ENCODE results near the gene IDH1. TPM values are rescaled to one million over a fixed set of nuclear protein-coding genes. Genes with fewer than 3 reads are reported as not detected.

IDH1 gene
- total and polyA plus RNA-seq, 2 of the 13 experiments (the other 11 are each of a cell fraction or from before 2014, with no cell fraction given), result 312 to 1,077 TPM

DNA sequence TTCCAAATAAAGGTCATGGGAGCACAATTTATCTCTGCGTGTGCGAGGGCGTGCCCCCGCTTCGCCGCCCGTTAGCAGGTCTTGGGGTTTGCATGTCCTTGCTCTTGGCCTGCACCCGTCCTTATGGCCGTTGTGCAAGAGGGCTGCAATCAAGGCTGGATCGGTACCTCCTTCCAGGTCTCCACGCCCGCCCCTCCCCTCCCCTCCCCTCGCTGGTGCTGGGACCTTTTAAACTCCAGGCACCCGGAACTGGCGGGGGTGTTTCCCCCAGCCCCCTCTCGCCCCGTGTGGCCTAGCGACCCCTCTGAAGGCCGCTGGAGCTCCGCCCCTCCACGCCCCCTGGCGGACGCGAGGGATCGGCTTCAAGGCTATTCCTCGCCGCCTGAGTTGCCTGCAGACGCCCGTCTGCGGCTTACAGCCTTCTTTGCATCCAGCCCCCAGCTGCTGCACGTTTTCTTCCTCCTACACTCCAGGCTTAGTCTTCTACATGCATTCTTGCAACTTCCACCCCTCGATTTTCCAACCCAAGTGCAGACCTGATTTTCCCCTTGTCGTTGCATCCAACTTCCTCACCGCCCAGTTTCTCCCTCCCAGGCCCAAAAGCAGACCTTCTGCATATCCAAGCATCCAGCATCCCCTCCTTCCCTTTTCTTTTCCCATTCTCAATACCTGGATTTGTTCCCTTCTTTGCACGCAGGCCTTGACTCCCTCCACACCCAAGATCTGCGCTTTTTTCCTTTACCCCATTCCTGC lies 577 bp downstream of the IDH1 start (continued):
- TF ChIP-seq, protein P1, sequence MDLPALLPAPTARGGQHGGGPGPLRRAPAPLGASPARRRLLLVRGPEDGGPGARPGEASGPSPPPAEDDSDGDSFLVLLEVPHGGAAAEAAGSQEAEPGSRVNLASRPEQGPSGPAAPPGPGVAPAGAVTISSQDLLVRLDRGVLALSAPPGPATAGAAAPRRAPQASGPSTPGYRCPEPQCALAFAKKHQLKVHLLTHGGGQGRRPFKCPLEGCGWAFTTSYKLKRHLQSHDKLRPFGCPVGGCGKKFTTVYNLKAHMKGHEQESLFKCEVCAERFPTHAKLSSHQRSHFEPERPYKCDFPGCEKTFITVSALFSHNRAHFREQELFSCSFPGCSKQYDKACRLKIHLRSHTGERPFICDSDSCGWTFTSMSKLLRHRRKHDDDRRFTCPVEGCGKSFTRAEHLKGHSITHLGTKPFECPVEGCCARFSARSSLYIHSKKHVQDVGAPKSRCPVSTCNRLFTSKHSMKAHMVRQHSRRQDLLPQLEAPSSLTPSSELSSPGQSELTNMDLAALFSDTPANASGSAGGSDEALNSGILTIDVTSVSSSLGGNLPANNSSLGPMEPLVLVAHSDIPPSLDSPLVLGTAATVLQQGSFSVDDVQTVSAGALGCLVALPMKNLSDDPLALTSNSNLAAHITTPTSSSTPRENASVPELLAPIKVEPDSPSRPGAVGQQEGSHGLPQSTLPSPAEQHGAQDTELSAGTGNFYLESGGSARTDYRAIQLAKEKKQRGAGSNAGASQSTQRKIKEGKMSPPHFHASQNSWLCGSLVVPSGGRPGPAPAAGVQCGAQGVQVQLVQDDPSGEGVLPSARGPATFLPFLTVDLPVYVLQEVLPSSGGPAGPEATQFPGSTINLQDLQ (CRISPR knock-in tag; IDR thresholded peaks at IDR 0.05), result no peak
- no peak for TF ChIP-seq POLR2AphosphoS2 (IDR thresholded peaks at IDR 0.05; ENCODE audit: low read depth, low read length)
- peak; percentile 97 for TF ChIP-seq ZNF205 (CRISPR knock-in tag; IDR thresholded peaks at IDR 0.05)
- 0 out of 2 replicates have a peak, but pooled peaks have one; percentile 18 for TF ChIP-seq ZNF550 (CRISPR knock-in tag; IDR thresholded peaks at IDR 0.05; ENCODE audit: borderline replicate concordance)
- no peak for TF ChIP-seq ZNF34 (CRISPR knock-in tag; IDR thresholded peaks at IDR 0.05; ENCODE audit: borderline replicate concordance)
- 0 out of 2 replicates have a peak, but pooled peaks have one; percentile 62 for TF ChIP-seq HOXD1 (CRISPR knock-in tag; IDR thresholded peaks at IDR 0.05)
- TF ChIP-seq, protein P2, sequence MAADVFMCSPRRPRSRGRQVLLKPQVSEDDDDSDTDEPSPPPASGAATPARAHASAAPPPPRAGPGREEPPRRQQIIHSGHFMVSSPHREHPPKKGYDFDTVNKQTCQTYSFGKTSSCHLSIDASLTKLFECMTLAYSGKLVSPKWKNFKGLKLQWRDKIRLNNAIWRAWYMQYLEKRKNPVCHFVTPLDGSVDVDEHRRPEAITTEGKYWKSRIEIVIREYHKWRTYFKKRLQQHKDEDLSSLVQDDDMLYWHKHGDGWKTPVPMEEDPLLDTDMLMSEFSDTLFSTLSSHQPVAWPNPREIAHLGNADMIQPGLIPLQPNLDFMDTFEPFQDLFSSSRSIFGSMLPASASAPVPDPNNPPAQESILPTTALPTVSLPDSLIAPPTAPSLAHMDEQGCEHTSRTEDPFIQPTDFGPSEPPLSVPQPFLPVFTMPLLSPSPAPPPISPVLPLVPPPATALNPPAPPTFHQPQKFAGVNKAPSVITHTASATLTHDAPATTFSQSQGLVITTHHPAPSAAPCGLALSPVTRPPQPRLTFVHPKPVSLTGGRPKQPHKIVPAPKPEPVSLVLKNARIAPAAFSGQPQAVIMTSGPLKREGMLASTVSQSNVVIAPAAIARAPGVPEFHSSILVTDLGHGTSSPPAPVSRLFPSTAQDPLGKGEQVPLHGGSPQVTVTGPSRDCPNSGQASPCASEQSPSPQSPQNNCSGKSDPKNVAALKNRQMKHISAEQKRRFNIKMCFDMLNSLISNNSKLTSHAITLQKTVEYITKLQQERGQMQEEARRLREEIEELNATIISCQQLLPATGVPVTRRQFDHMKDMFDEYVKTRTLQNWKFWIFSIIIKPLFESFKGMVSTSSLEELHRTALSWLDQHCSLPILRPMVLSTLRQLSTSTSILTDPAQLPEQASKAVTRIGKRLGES (CRISPR knock-in tag; IDR thresholded peaks at IDR 0.05; ENCODE audit: borderline replicate concordance), result 0 out of 2 replicates have a peak, but pooled peaks have one; percentile 68
- no peak for TF ChIP-seq ZNF335 (CRISPR knock-in tag; IDR thresholded peaks at IDR 0.05)
- TF ChIP-seq SKI (IDR thresholded peaks at IDR 0.05; ENCODE audit: partially characterized antibody), result peak; percentile 62
- TF ChIP-seq ZNF354B (CRISPR knock-in tag; IDR thresholded peaks at IDR 0.05), result peak; percentile 93
- TF ChIP-seq, protein P3, sequence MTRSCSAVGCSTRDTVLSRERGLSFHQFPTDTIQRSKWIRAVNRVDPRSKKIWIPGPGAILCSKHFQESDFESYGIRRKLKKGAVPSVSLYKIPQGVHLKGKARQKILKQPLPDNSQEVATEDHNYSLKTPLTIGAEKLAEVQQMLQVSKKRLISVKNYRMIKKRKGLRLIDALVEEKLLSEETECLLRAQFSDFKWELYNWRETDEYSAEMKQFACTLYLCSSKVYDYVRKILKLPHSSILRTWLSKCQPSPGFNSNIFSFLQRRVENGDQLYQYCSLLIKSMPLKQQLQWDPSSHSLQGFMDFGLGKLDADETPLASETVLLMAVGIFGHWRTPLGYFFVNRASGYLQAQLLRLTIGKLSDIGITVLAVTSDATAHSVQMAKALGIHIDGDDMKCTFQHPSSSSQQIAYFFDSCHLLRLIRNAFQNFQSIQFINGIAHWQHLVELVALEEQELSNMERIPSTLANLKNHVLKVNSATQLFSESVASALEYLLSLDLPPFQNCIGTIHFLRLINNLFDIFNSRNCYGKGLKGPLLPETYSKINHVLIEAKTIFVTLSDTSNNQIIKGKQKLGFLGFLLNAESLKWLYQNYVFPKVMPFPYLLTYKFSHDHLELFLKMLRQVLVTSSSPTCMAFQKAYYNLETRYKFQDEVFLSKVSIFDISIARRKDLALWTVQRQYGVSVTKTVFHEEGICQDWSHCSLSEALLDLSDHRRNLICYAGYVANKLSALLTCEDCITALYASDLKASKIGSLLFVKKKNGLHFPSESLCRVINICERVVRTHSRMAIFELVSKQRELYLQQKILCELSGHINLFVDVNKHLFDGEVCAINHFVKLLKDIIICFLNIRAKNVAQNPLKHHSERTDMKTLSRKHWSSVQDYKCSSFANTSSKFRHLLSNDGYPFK (CRISPR knock-in tag; IDR thresholded peaks at IDR 0.05; ENCODE audit: borderline replicate concordance), result peak; percentile 71; the same call in 1 of the 2 replicates
- no peak for TF ChIP-seq SNRNP70 (IDR thresholded peaks at IDR 0.05; ENCODE audit: low read depth, low read length)
- TF ChIP-seq, protein P4, sequence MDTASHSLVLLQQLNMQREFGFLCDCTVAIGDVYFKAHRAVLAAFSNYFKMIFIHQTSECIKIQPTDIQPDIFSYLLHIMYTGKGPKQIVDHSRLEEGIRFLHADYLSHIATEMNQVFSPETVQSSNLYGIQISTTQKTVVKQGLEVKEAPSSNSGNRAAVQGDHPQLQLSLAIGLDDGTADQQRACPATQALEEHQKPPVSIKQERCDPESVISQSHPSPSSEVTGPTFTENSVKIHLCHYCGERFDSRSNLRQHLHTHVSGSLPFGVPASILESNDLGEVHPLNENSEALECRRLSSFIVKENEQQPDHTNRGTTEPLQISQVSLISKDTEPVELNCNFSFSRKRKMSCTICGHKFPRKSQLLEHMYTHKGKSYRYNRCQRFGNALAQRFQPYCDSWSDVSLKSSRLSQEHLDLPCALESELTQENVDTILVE (CRISPR knock-in tag; IDR thresholded peaks at IDR 0.05), result peak; percentile 89; the same call in 1 of the 2 replicates
- TF ChIP-seq SIX1 (CRISPR knock-in tag; IDR thresholded peaks at IDR 0.05; ENCODE audit: borderline replicate concordance), result peak; percentile 8; the same call in 1 of the 2 replicates
- peak; percentile 73; the same call in 1 of the 2 replicates for TF ChIP-seq PRMT3 (CRISPR knock-in tag; IDR thresholded peaks at IDR 0.05; ENCODE audit: borderline replicate concordance, low read depth)
- peak; percentile 71; the same call in 1 of the 2 replicates for TF ChIP-seq KAT7 (CRISPR knock-in tag; IDR thresholded peaks at IDR 0.05; ENCODE audit: borderline replicate concordance)
- peak; percentile 53 for TF ChIP-seq STAG1 (CRISPR knock-in tag; IDR thresholded peaks at IDR 0.05)
- TF ChIP-seq ZNF260 (CRISPR knock-in tag; IDR thresholded peaks at IDR 0.05; ENCODE audit: borderline replicate concordance, low read depth), result no peak
- no peak for TF ChIP-seq ZNF17 (CRISPR knock-in tag; IDR thresholded peaks at IDR 0.05)
